K562 (cell line): Measurements from ENCODE around the gene LITAF. TPM values are rescaled to one million over a fixed set of nuclear protein-coding genes. Genes with fewer than 3 reads are reported as not detected.
A peak's percentile ranks its signal among the peaks of the same experiment; 100 is the strongest.

Source experiments
- ATAC-seq: fragments of 200-7000 bp; cut with Tn5 transposase; 3 replicates; pipeline ENCODE4 v1.9.1; 2020; ENCODE audit warnings: moderate library complexity
- BruUV-seq: library from RNA; stranded (reverse); fragments of 400-500 nt; replicated peaks from 2 replicates; lab custom pipeline; 2021; lab: Mats Ljungman, UMichigan
- CTCF ChIA-PET: fragments of 300-600 bp; formaldehyde crosslinking; extraction: SDS; loops from one replicate; lab custom pipeline; 2021; ENCODE audit warnings: low intra/inter-chr PET ratio; lab: Yijun Ruan, JAX
- POLR2A ChIA-PET: fragments of 300-600, 350-650 bp; sonication (Branson Sonifier 250); formaldehyde crosslinking; extraction: SDS; loops from one replicate; lab custom pipeline; 2021; ENCODE audit warnings: antibody characterized with exemption, inconsistent platforms; lab: Yijun Ruan, JAX
- DNase-seq, 4 experiments: peaks; one replicate each; pipeline versions ENCODE4 v3.0.0 to v3.0.0-alpha.2; 2011 to 2018; ENCODE audit warnings: low spot score in 3 of 4, mixed read lengths in 3 of 4; ENCODE audit errors: extremely low read depth in 1 of 4
- FAIRE-seq: peaks from 2 replicates; lab custom pipeline; 2011; peaks lifted over from hg19 to GRCh38; lab: Jason Lieb, UNC
- H2AFZ ChIP-seq: 2 replicates; pipeline ENCODE4 v1.6.0; 2011; ENCODE audit warnings: low read depth, low read length, control low read depth, inconsistent platforms
- H3K27ac ChIP-seq: fragments of 200-600 bp; 3 replicates; pipeline ENCODE4 v1.8.0; 2011; ENCODE audit warnings: low read depth, mild to moderate bottlenecking, control low read depth, inconsistent platforms, low read length, moderate library complexity, mixed read lengths; ENCODE audit errors: extremely low read depth
- H3K27me3 ChIP-seq, 2 experiments: fragments of 300-600 bp in 1 of 2; 2 replicates in 1 of 2; 3 replicates in 1 of 2; pipeline versions ENCODE4 v1.6.0 to v1.8.0; 2011; ENCODE audit warnings: inconsistent platforms in 2 of 2, low read length in 2 of 2, mild to moderate bottlenecking in 1 of 2, mixed read lengths in 1 of 2, moderate library complexity in 1 of 2; ENCODE audit not compliant: control insufficient read depth in 2 of 2, insufficient read depth in 2 of 2
- H3K36me3 ChIP-seq: fragments of 300-600 bp; 3 replicates; pipeline ENCODE4 v1.8.0; 2011; ENCODE audit warnings: mild to moderate bottlenecking, low read length, inconsistent platforms; ENCODE audit not compliant: control insufficient read depth, insufficient read depth
- H3K4me1 ChIP-seq, 2 experiments: fragments of 200-600 bp in 1 of 2; replicated peaks in 1 of 2; 2 replicates in 1 of 2; 3 replicates in 1 of 2; pipeline versions ENCODE4 v1.5.1 to v1.8.0; 2011; ENCODE audit warnings: inconsistent platforms in 2 of 2, low read length in 2 of 2, mild to moderate bottlenecking in 1 of 2, mixed read lengths in 1 of 2, moderate library complexity in 1 of 2; ENCODE audit not compliant: control insufficient read depth in 2 of 2, insufficient read depth in 2 of 2
- H3K4me2 ChIP-seq: 2 replicates; pipeline ENCODE4 v1.6.1; 2011; ENCODE audit warnings: low read length, control low read depth, inconsistent platforms, mixed read lengths; ENCODE audit not compliant: insufficient read depth
- H3K4me3 ChIP-seq: fragments of 200-600 bp; sonication (generic), shearing (Covaris generic); 2 replicates; pipeline ENCODE4 v1.5.1; 2016; ENCODE audit warnings: control low read depth, inconsistent platforms
- H3K79me2 ChIP-seq: fragments of 200-600 bp; 3 replicates; pipeline ENCODE4 v1.8.0; 2011; ENCODE audit warnings: low read length, inconsistent platforms; ENCODE audit not compliant: control insufficient read depth, insufficient read depth
- H3K9ac ChIP-seq, 2 experiments: 2 replicates each; pipeline versions ENCODE4 v1.6.0 to v1.6.1; 2011; ENCODE audit warnings: low read depth in 2 of 2, low read length in 2 of 2, control low read depth in 1 of 2, inconsistent platforms in 1 of 2, mild to moderate bottlenecking in 1 of 2, mixed read lengths in 1 of 2; ENCODE audit not compliant: insufficient read depth in 1 of 2
- H3K9me1 ChIP-seq: one replicate; pipeline ENCODE4 v1.6.0; 2011; ENCODE audit warnings: inconsistent platforms, mild to moderate bottlenecking, low read length, moderate library complexity; ENCODE audit not compliant: control insufficient read depth, insufficient read depth
- H3K9me3 ChIP-seq: replicated peaks from 2 replicates; pipeline ENCODE4 v1.5.1; 2011; ENCODE audit warnings: low read depth, low read length, inconsistent platforms; ENCODE audit not compliant: control insufficient read depth, insufficient read depth
- H4K20me1 ChIP-seq: replicated peaks from 2 replicates; pipeline ENCODE4 v1.6.1; 2011; ENCODE audit warnings: low read length, inconsistent platforms, mixed read lengths; ENCODE audit not compliant: control insufficient read depth, insufficient read depth
- CTBP1 ChIP-seq: fragments of 450-650 bp; IDR thresholded peaks from 2 replicates; pipeline ENCODE4 v1.6.1; 2016; ENCODE audit warnings: borderline replicate concordance
- HLTF ChIP-seq: fragments of 450-650 bp; IDR thresholded peaks from 2 replicates; pipeline ENCODE4 v1.6.1; 2016
- WGBS: fragments of 100-300 bp; shearing (Covaris generic); methylation state at CpG from one replicate; pipeline ENCODE4 v1.1.6; 2016; ENCODE audit warnings: low coverage, mixed read lengths; ENCODE audit not compliant: insufficient coverage; ENCODE audit errors: missing lambda C conversion rate; 5-methylcytosine and 5-hydroxymethylcytosine counted together
- in situ Hi-C: fragments of 300-500 bp; cut with MboI; formaldehyde crosslinking; loops from 4 replicates; pipeline ENCODE4 v1.15.0; 2018; ENCODE audit warnings: inconsistent platforms, mixed read lengths
- intact Hi-C: fragments of 100-400 bp; cut with micrococcal nuclease; formaldehyde crosslinking; loops from 2 replicates; pipeline ENCODE4 v1.14.2; 2022
- polyA plus RNA-seq, 8 experiments: library from polyadenylated mRNA; depleted of rRNA in 4 of 8; stranded (reverse) in 5 of 8; unstranded in 3 of 8; fragments of >200 nt; fragmentation: Nextera tagmentation in 2 of 8; fragmentation: Illumina TruSeq in 1 of 8; extraction: Ambion mirVana in 2 of 8; extraction: Trizol in 1 of 8; gene quantifications; 2 replicates each; pipeline versions ENCODE4 v1.2.1 to v1.2.3, GENCODE V29; 2011 to 2014; ENCODE audit warnings: inconsistent platforms in 1 of 8, missing spikeins in 1 of 8
- total RNA-seq, 7 experiments: library from RNA; depleted of rRNA in 6 of 7; stranded (reverse); fragments of >200 nt in 6 of 7; fragmentation: Illumina TruSeq in 2 of 7; extraction: Trizol in 2 of 7; gene quantifications; 2 replicates each; pipeline versions ENCODE4 v1.2.1 to v1.2.3, GENCODE V29; 2011 to 2021; ENCODE audit warnings: low replicate concordance in 1 of 7
- TF ChIP-seq, protein P1 (sequence below), 3 experiments: fragments of 200-800 bp in 1 of 3; sonication (Bioruptor generic) in 1 of 3; sonication (generic) in 1 of 3; formaldehyde crosslinking in 1 of 3; IDR thresholded peaks; 2 replicates each; pipeline versions ENCODE4 v1.6.1 to v1.8.0; 2016 to 2022; ENCODE audit warnings: mild to moderate bottlenecking in 2 of 3, missing compliant biosample characterization in 2 of 3, missing genetic modification characterization in 2 of 3, missing genetic modification reagents in 1 of 3

The LITAF gene
- total and polyA plus RNA-seq, 9 of the 15 experiments (the other 6 are each of a cell fraction or from before 2014, with no cell fraction given) = 4.1 to 17.8 (median 11.9) TPM

GRCh38 chr16:11500700-11501346, 85.9 kb downstream of the LITAF start:
- H3K9me1 ChIP-seq = peaks cover 3% of the 10 kb centered on the region
- BruUV-seq = no TSS peak
- DNase-seq (no peak), ATAC-seq (peak; percentile 38; the same call in 1 of the 3 replicates)
- H3K9ac ChIP-seq = peak overlapping the region in 1 of 2 experiments; percentile 35; a peak in 1 of 4 replicates
- 7% methylated on average over 23 of the region's 24 CpGs for WGBS
- H3K4me3 ChIP-seq = no peak overlapping the region
- H3K4me1 ChIP-seq = peaks cover 3 to 15% of the 10 kb centered on the region in 2 experiments
- no peak for TF ChIP-seq HLTF
- TF ChIP-seq, protein P1, sequence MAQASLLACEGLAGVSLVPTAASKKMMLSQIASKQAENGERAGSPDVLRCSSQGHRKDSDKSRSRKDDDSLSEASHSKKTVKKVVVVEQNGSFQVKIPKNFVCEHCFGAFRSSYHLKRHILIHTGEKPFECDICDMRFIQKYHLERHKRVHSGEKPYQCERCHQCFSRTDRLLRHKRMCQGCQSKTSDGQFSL (CRISPR knock-in tag; IDR thresholded peaks at IDR 0.05) = peak; percentile 19; the same call in 1 of the 2 replicates
- TF ChIP-seq, protein P1 (tag; IDR thresholded peaks at IDR 0.05) = no peak
- TF ChIP-seq CTBP1 = peak; percentile 27; the same call in 1 of the 2 replicates
- TF ChIP-seq, all 486 proteins: peak for 2
- peaks cover 4 to 28% of the 10 kb centered on the region in 2 experiments; a peak in 4 of 5 replicates for H3K27me3 ChIP-seq
- H3K36me3 ChIP-seq = no peaks in the 10 kb centered on the region
- H4K20me1 ChIP-seq = peaks cover 16% of the 10 kb centered on the region; the same call in 1 of the 2 replicates
- POLR2A ChIA-PET = interaction anchor here (0.7 kb wide), 1 partner anchor 19 kb away, joined by 3 read pairs; no protein-coding TSS in a partner anchor
- H3K79me2 ChIP-seq = no peaks in the 10 kb centered on the region
- intact Hi-C loops = no loop called here
- H3K27ac ChIP-seq = no peak overlapping the region
- in situ Hi-C loops = no loop called here
- no peak for FAIRE-seq
- H3K4me2 ChIP-seq = no peak overlapping the region
- no peaks in the 10 kb centered on the region for H3K9me3 ChIP-seq
- CTCF ChIA-PET = no interaction called here
- H2AFZ ChIP-seq = no peak overlapping the region
